Aorta (tissue), 5 donors: ENCODE measurements around the gene DAD1. TPM values are rescaled to one million over a fixed set of nuclear protein-coding genes. Genes with fewer than 3 reads are reported as not detected.
"Not testable (repeated sequence)": the region's sequence is repeated elsewhere in the genome, so short reads cannot be mapped to it uniquely, and the experiment has no call there.

Experiments
- ATAC-seq: fragments of 200-7000 bp; cut with Tn5 transposase; one replicate; pipeline ENCODE4 v1.9.1; 2022; ENCODE audit warnings: moderate library complexity; ENCODE audit not compliant: low FRiP score
- DNase-seq, 2 donors: peaks; one replicate each; pipeline ENCODE4 v3.0.0-alpha.2; 2020
- H3K27ac ChIP-seq, 2 donors: one replicate each; pipeline ENCODE4 v1.5.1; 2013; ENCODE audit warnings: low read length in 2 of 2, mild to moderate bottlenecking in 2 of 2, moderate library complexity in 2 of 2, control low read depth in 1 of 2, inconsistent platforms in 1 of 2, low read depth in 1 of 2
- H3K27me3 ChIP-seq, 2 donors: one replicate each; pipeline ENCODE4 v1.6.1; 2013; ENCODE audit warnings: control low read depth in 1 of 2, low read length in 1 of 2, mild to moderate bottlenecking in 1 of 2, moderate library complexity in 1 of 2; ENCODE audit not compliant: insufficient read depth in 2 of 2, control insufficient read depth in 1 of 2
- H3K36me3 ChIP-seq, 2 donors: one replicate each; pipeline ENCODE4 v1.6.1; 2013; ENCODE audit warnings: control low read depth in 1 of 2, low read length in 1 of 2, mild to moderate bottlenecking in 1 of 2; ENCODE audit not compliant: insufficient read depth in 2 of 2, control insufficient read depth in 1 of 2
- H3K4me1 ChIP-seq, 2 donors: one replicate each; pipeline ENCODE4 v1.6.1; 2013; ENCODE audit warnings: low read length in 2 of 2, control low read depth in 1 of 2, mild to moderate bottlenecking in 1 of 2, moderate library complexity in 1 of 2; ENCODE audit not compliant: insufficient read depth in 2 of 2, control insufficient read depth in 1 of 2
- H3K4me3 ChIP-seq, 2 donors: one replicate each; pipeline ENCODE4 v1.5.1; 2013; ENCODE audit warnings: low read length in 2 of 2, control low read depth in 1 of 2, mild to moderate bottlenecking in 1 of 2
- H3K9me3 ChIP-seq: one replicate; pipeline ENCODE4 v1.6.1; 2013; ENCODE audit warnings: mild to moderate bottlenecking, low read length; ENCODE audit not compliant: control insufficient read depth
- WGBS, 2 donors: extraction: QIAGEN DNeasy Blood & Tissue Kit; methylation state at CpG; one replicate each; pipeline ENCODE4 v1.1.7; 2013; 5-methylcytosine and 5-hydroxymethylcytosine counted together
- intact Hi-C, 2 donors: fragments of 100-400 bp; cut with DNase I; formaldehyde crosslinking; loops; one replicate each; pipeline versions ENCODE4 v1.14.2 to v1.15.0; 2022
- polyA plus RNA-seq, 2 donors: library from polyadenylated mRNA; stranded (reverse); fragments of 200-250 nt; gene quantifications; one replicate each; pipeline ENCODE4 v1.2.3, GENCODE V29; 2013
- total RNA-seq, 2 donors: library from RNA; stranded (reverse); fragmentation: NEBNext Ultra II Directional; extraction: Animal tissue kit (Norgen Biotek cat#: 25700); gene quantifications; one replicate each; pipeline ENCODE4 v1.2.1, GENCODE V29; 2021
- donor health status: healthy with polysubstance abuse.
- donor health status: Bipolar disorder and iron deficiency.
- donor health status: DM: no; HTN: no; CAD: no.
- donor health status: DM: no; HTN: no; CAD: no.
- donor health status: DM: yes; HTN: yes; CAD: no.

The DAD1 gene
- total and polyA plus RNA-seq, 4 donors, result 143 to 309 (median 195) TPM

DNA sequence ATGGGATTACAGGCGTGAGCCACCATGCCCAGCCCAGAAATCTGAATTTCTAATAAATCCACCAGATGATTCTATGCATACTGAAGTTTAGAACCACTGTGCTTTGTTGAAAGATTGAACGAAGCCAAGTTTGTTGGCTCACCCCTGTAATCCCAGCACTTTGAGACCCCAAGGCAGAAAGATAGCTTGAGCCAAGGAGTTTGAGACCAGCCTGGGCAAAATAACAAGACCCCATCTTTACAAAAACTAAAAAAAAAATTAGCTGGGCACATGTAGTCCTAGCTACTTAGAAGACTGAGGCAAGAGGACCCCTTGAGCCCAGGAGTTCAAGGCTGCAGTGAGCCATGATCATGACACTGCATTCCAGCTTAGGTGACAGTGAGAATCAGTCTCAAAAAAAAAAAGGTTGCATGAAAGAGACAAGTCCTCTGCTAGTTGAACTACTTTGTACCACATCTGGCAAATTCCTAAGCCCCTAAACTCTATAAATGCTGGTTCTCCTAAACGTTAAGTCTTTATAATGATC is 7.4 kb upstream of the DAD1 start:
- Histone ChIP-seq H3K36me3 (no peaks in the 10 kb centered on the region), H3K27me3 (no peaks in the 10 kb centered on the region), H3K27ac (no peak overlapping the region), H3K4me3 (no peak overlapping the region), H3K4me1 (no peaks in the 10 kb centered on the region), H3K9me3 (no peaks in the 10 kb centered on the region)
- intact Hi-C loops, result no loop called here
- ATAC-seq (no peak), DNase-seq (no peak)
- WGBS, 2 donors, result 82 to 90% methylated on average over 3 of the region's 3 CpGs

GRCh38 chr14:22594156-22594716 is 5.2 kb upstream of the DAD1 start:
- Histone ChIP-seq H3K4me3 (no peak overlapping the region), H3K27me3 (no peaks in the 10 kb centered on the region), H3K36me3 (no peaks in the 10 kb centered on the region), H3K27ac (no peak overlapping the region), H3K4me1 (no peaks in the 10 kb centered on the region), H3K9me3 (no peaks in the 10 kb centered on the region)
- no peak for ATAC-seq
- DNase-seq, result no peak
- WGBS, 2 donors, result 41 to 44% methylated on average over 4 of the region's 4 CpGs
- intact Hi-C loops, result no loop called here

- no peaks in the 10 kb centered on the region for H3K9me3 ChIP-seq
- no peak for ATAC-seq
- intact Hi-C loops, result no loop called here
- H3K4me1 ChIP-seq, result no peaks in the 10 kb centered on the region
- no peaks in the 10 kb centered on the region for H3K27me3 ChIP-seq
- 75 to 86% methylated on average over 2 of the region's 2 CpGs for WGBS, 2 donors
- no peak overlapping the region for H3K27ac ChIP-seq
- no peaks in the 10 kb centered on the region for H3K36me3 ChIP-seq
- no peak for DNase-seq
- no peak overlapping the region for H3K4me3 ChIP-seq
Observed at GRCh38 chr14:22593601-22594000, 4.6 kb upstream of the DAD1 start.

DNA sequence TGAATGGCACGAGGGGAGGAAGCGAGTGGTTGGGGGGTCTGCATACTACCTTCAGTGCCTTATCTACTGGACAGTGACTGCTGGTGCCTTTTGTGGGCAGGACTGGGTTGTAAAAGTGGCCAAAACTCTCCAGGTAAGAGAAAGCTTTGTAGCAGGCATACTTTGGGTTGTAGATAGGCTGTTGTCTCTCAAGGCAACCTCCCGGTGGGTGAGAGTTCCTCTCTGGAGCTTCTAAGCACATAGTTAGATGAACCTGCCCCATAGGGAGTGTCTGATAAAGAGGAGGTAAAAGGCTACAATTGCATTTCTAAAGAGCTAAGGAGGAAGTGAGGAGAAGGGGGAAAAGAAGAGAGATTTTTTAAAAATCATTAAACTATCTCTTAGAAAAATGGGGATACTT is 4.2 kb upstream of the DAD1 start:
- Histone ChIP-seq H3K27me3 (no peaks in the 10 kb centered on the region), H3K4me1 (no peaks in the 10 kb centered on the region), H3K36me3 (no peaks in the 10 kb centered on the region), H3K4me3 (no peak overlapping the region), H3K9me3 (no peaks in the 10 kb centered on the region), H3K27ac (no peak overlapping the region)
- intact Hi-C loops, result no loop called here
- 52 to 54% methylated on average over 3 of the region's 3 CpGs for WGBS, 2 donors
- DNase-seq, result no peak
- no peak for ATAC-seq

GRCh38 chr14:22588526-22589095 is 413 bp downstream of the DAD1 start:
- Histone ChIP-seq H3K4me3 (peak overlapping the region; percentile 71 to 77), H3K27ac (peak overlapping the region in 1 of 2 donors; percentile 76), H3K9me3 (no peaks in the 10 kb centered on the region), H3K36me3 (no peaks in the 10 kb centered on the region), H3K27me3 (no peaks in the 10 kb centered on the region), H3K4me1 (peaks cover 7 to 8% of the 10 kb centered on the region in 2 donors)
- ATAC-seq (no peak), DNase-seq (no peak)
- WGBS, 2 donors, result 1 to 2% methylated on average over 17 of the region's 17 CpGs
- intact Hi-C loops, result no loop called here

DNA sequence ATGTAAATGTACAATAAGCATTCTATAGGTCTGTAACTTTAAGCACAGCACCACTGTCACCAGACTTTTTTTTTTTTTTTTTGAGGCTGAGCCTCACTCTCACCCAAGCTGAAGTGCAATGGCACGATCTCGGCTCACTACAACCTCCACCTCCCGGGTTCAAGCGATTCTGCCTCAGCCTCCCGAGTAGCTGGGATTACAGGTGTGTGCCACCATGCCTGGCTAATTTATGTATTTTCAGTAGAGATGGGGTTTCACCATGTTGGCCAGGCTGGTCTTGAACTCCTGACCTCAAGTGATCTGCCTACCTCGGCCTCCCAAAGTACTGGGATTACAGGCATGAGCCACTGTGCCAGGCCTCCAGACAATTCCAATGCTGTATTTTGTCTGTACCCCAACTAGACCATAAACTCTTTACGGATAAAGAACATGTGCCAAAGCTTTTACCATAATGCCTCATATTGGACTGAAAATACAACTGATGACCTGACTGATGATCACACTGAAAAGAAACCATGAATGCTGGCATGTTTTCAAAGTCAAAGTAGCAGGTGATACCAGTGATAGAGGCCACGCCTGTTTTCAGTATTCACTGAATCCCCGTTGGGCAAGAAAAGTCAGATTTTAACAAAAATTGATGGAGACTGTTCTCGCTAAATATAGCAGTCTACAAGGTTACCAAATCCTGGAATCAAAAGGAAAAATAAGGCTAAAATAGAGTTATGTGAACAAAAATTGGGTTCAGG is 1.2 kb downstream of the DAD1 start:
- H3K27me3 ChIP-seq, H3K36me3 ChIP-seq, ATAC-seq, H3K27ac ChIP-seq, intact Hi-C loops, H3K9me3 ChIP-seq, H3K4me1 ChIP-seq, DNase-seq: not testable (repeated sequence)
- WGBS, 2 donors, result 70 to 77% methylated on average over 10 of the region's 10 CpGs
- H3K4me3 ChIP-seq, result peak overlapping the region; percentile 71 to 77

- H3K4me3 ChIP-seq, result no peak overlapping the region
- 74 to 79% methylated on average over 5 of the region's 5 CpGs for WGBS, 2 donors
- intact Hi-C loops, result no loop called here
- no peak overlapping the region for H3K27ac ChIP-seq
- DNase-seq (no peak), ATAC-seq (no peak)
- peaks cover 8 to 9% of the 10 kb centered on the region in 2 donors for H3K4me1 ChIP-seq
- no peaks in the 10 kb centered on the region for H3K9me3 ChIP-seq
- no peaks in the 10 kb centered on the region for H3K27me3 ChIP-seq
- no peaks in the 10 kb centered on the region for H3K36me3 ChIP-seq
Observed at GRCh38 chr14:22587247-22587646, 1.8 kb downstream of the DAD1 start.

DNA sequence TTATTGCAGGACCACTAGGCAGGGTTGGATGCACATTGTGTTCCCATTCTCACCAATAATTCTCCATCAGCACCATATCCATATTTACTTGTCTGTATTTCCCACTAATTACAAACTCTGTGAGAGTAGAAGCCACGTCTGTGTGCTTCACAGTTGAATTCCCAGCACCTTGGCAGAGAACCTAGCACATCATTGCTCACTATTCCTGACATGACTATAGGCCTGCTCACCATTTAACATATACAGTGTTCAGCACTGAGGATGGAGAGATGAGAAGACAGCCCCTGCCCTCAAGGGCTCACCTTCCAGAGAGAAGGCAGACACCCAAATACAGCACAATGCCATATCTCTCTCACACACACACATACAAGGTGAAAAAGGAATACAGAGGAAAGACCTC is 5.0 kb downstream of the DAD1 start:
- 32 to 54% methylated on average over 1 of the region's 1 CpG for whole genome bisulfite sequencing, 2 donors
- DNase-seq (no peak), ATAC-seq (no peak)
- H3K36me3 ChIP-seq, result no peaks in the 10 kb centered on the region
- peak overlapping the region in 1 of 2 donors; percentile 68 for H3K27ac ChIP-seq
- intact Hi-C loops, result no loop called here
- no peaks in the 10 kb centered on the region for H3K9me3 ChIP-seq
- peaks cover 8 to 9% of the 10 kb centered on the region in 2 donors for H3K4me1 ChIP-seq
- no peaks in the 10 kb centered on the region for H3K27me3 ChIP-seq
- H3K4me3 ChIP-seq, result no peak overlapping the region

GRCh38 chr14:22580625-22581024 is 8.4 kb downstream of the DAD1 start:
- no peaks in the 10 kb centered on the region for H3K27me3 ChIP-seq
- DNase-seq, result no peak
- ATAC-seq, result no peak
- H3K4me3 ChIP-seq, result no peak overlapping the region
- no peak overlapping the region for H3K27ac ChIP-seq
- H3K4me1 ChIP-seq, result peaks cover 8 to 9% of the 10 kb centered on the region in 2 donors
- no peaks in the 10 kb centered on the region for H3K36me3 ChIP-seq
- WGBS, 2 donors, result 38 to 48% methylated on average over 2 of the region's 2 CpGs
- no peaks in the 10 kb centered on the region for H3K9me3 ChIP-seq
- intact Hi-C loops, result no loop called here
